PC-3 (cell line): ENCODE measurements around the gene PUM2. TPM values are rescaled to one million over a fixed set of nuclear protein-coding genes. Genes with fewer than 3 reads are reported as not detected.

Experiments
- ATAC-seq: fragments of 200-7000 bp; cut with Tn5 transposase; 2 replicates; pipeline ENCODE4 v1.9.1; 2020; ENCODE audit warnings: mild to moderate bottlenecking, moderate library complexity
- BruUV-seq: library from RNA; stranded (reverse); fragments of 400-500 nt; replicated peaks from 2 replicates; lab custom pipeline; 2021; lab: Mats Ljungman, UMichigan
- CTCF ChIA-PET: fragments of 300-600 bp; sonication (Branson Sonifier 250); formaldehyde crosslinking; loops from one replicate; lab custom pipeline; 2022; ENCODE audit warnings: antibody characterized with exemption; lab: Charles Lee
- POLR2A ChIA-PET: fragments of 300-600 bp; sonication (Branson Sonifier 250); formaldehyde crosslinking; loops from one replicate; lab custom pipeline; 2022; ENCODE audit warnings: antibody characterized with exemption; ENCODE audit not compliant: unreplicated experiment; lab: Charles Lee
- DNase-seq: peaks from one replicate; pipeline ENCODE4 v3.0.0-alpha.2; 2015
- H2AFZ ChIP-seq: fragments of 300-600 bp; sonication (generic); 2 replicates; pipeline ENCODE4 v1.6.0; 2016; ENCODE audit warnings: antibody characterized with exemption, low read length
- H3F3A ChIP-seq: fragments of 300-600 bp; sonication (generic); one replicate; pipeline ENCODE4 v1.6.0; 2017; ENCODE audit warnings: antibody characterized with exemption, low read length, control low read depth, mild to moderate bottlenecking; ENCODE audit not compliant: unreplicated experiment
- H3K27ac ChIP-seq: fragments of 300-600 bp; sonication (generic); 2 replicates; pipeline ENCODE4 v1.5.1; 2016; ENCODE audit warnings: mild to moderate bottlenecking, low read length
- H3K27me3 ChIP-seq: fragments of 300-600 bp; sonication (generic); 2 replicates; pipeline ENCODE4 v1.6.1; 2016; ENCODE audit warnings: low read length, mixed read lengths
- H3K36me3 ChIP-seq: fragments of 300-600 bp; sonication (generic); 2 replicates; pipeline ENCODE4 v1.6.1; 2016; ENCODE audit warnings: low read depth, mixed run types, low read length, mixed read lengths
- H3K4me1 ChIP-seq: fragments of 300-600 bp; sonication (generic); 2 replicates; pipeline ENCODE4 v1.5.1; 2016; ENCODE audit warnings: low read length; ENCODE audit not compliant: insufficient read depth
- H3K4me2 ChIP-seq: fragments of 300-600 bp; sonication (generic); 2 replicates; pipeline ENCODE4 v1.6.0; 2016; ENCODE audit warnings: low read length
- H3K4me3 ChIP-seq: fragments of 300-600 bp; sonication (generic); 2 replicates; pipeline ENCODE4 v1.5.1; 2016; ENCODE audit warnings: mild to moderate bottlenecking, low read length, mixed read lengths
- H3K79me2 ChIP-seq: fragments of 300-600 bp; sonication (generic); 2 replicates; pipeline ENCODE4 v1.6.1; 2017; ENCODE audit warnings: low read length, mixed read lengths
- H3K9ac ChIP-seq: fragments of 300-600 bp; sonication (generic); 2 replicates; pipeline ENCODE4 v1.6.0; 2016; ENCODE audit warnings: mild to moderate bottlenecking, low read length
- H3K9me2 ChIP-seq: fragments of 300-600 bp; sonication (generic); replicated peaks from 2 replicates; pipeline ENCODE4 v1.6.1; 2016; ENCODE audit warnings: mixed run types, low read length, mixed read lengths
- H3K9me3 ChIP-seq: fragments of 300-600 bp; sonication (generic); 2 replicates; pipeline ENCODE4 v1.6.1; 2016; ENCODE audit warnings: low read length, mixed read lengths
- H4K20me1 ChIP-seq: fragments of 300-600 bp; sonication (generic); 2 replicates; pipeline ENCODE4 v1.6.1; 2016; ENCODE audit warnings: low read length, mixed read lengths
- EZH2 ChIP-seq: fragments of 300-600 bp; sonication (generic); IDR thresholded peaks from one replicate; pipeline ENCODE4 v1.6.1; 2017; ENCODE audit warnings: antibody characterized with exemption, mild to moderate bottlenecking, low read length; ENCODE audit not compliant: unreplicated experiment
- EZH2phosphoT487 ChIP-seq: fragments of 300-600 bp; sonication (generic); IDR thresholded peaks from 2 replicates; pipeline ENCODE4 v1.6.1; 2018; ENCODE audit warnings: mild to moderate bottlenecking, antibody characterized with exemption, low read length, borderline replicate concordance
- intact Hi-C: fragments of 100-400 bp; cut with micrococcal nuclease; formaldehyde crosslinking; loops from 2 replicates; pipeline ENCODE4 v1.9.0; 2023
- total RNA-seq: library from RNA; depleted of rRNA; stranded (reverse); fragments of >200 nt; gene quantifications from 2 replicates; pipeline ENCODE4 v1.2.3, GENCODE V29; 2014
- TF ChIP-seq, protein P1 (sequence below): fragments of 300-600 bp; sonication (generic); conservative IDR thresholded peaks from 2 replicates; pipeline ENCODE4 v1.5.1; 2017; ENCODE audit warnings: antibody characterized with exemption, low read depth, mild to moderate bottlenecking, low read length

PUM2 gene
- total RNA-seq, 1 experiment from 2014 or later: 14.9 TPM

DNA sequence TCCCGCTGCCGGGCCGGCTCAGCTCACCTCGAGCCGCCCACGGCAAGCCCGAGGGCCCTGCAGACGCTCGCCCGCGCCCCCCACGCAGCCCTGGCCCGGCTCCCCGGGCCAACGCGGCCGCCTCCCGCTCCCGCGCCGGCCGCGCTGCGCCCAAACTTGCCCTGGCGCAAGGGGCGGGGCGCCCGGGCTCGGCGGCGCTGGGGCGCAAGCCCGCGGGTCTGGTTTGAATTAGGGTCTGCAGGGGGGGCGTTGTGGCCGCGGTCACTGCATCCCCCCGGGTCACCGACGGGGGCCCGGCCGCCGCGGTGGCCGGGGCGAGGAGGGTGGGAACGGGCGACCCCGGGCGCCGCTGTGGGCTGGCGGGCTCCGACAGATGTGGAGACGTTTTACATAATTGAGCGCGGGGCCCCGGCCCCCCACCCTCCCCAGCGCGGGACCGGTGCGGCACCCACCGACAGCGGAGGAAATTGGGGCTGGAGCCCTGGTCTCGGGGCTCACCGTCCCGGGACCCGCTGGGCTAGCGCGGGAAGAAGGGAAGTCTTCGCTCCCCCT is 126.4 kb downstream of the PUM2 start:
- TF ChIP-seq EZH2 (no peak), EZH2phosphoT487 (no peak)
- TF ChIP-seq, protein P1, sequence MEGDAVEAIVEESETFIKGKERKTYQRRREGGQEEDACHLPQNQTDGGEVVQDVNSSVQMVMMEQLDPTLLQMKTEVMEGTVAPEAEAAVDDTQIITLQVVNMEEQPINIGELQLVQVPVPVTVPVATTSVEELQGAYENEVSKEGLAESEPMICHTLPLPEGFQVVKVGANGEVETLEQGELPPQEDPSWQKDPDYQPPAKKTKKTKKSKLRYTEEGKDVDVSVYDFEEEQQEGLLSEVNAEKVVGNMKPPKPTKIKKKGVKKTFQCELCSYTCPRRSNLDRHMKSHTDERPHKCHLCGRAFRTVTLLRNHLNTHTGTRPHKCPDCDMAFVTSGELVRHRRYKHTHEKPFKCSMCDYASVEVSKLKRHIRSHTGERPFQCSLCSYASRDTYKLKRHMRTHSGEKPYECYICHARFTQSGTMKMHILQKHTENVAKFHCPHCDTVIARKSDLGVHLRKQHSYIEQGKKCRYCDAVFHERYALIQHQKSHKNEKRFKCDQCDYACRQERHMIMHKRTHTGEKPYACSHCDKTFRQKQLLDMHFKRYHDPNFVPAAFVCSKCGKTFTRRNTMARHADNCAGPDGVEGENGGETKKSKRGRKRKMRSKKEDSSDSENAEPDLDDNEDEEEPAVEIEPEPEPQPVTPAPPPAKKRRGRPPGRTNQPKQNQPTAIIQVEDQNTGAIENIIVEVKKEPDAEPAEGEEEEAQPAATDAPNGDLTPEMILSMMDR: no peak
- intact Hi-C loops: loop anchor here (2.0 kb wide), 2 partner anchors 41 to 117 kb away; no protein-coding TSS in a partner anchor
- peak overlapping the region; percentile 55 for H2AFZ ChIP-seq
- BruUV-seq: no TSS peak
- CTCF ChIA-PET: interaction anchor here (0.5 to 2.4 kb wide), 6 partner anchors 12 to 269 kb away, joined by 3 to 14 read pairs (median 6); no protein-coding TSS in a partner anchor
- H3K27me3 ChIP-seq: no peaks in the 10 kb centered on the region
- POLR2A ChIA-PET: no interaction called here
- H3K36me3 ChIP-seq: peaks cover 17% of the 10 kb centered on the region
- H3K4me2 ChIP-seq: peak overlapping the region; percentile 86
- H3K4me1 ChIP-seq: peaks cover 36% of the 10 kb centered on the region
- ATAC-seq (peak; percentile 4; the same call in 1 of the 2 replicates), DNase-seq (no peak)
- H3K27ac ChIP-seq: peak overlapping the region; percentile 73
- peak overlapping the region; percentile 89 for H3K9ac ChIP-seq
- H3K9me2 ChIP-seq: no peaks in the 10 kb centered on the region
- H3K4me3 ChIP-seq: peak overlapping the region; percentile 78
- H4K20me1 ChIP-seq: peaks cover 38% of the 10 kb centered on the region
- H3F3A ChIP-seq: no peaks in the 10 kb centered on the region
- peaks cover 57% of the 10 kb centered on the region for H3K79me2 ChIP-seq
- no peaks in the 10 kb centered on the region for H3K9me3 ChIP-seq

- ATAC-seq (peak; percentile 8), DNase-seq (peak; percentile 33)
- peak overlapping the region; percentile 78 for H3K4me3 ChIP-seq
- H3K9ac ChIP-seq: peak overlapping the region; percentile 89
- H3K9me2 ChIP-seq: no peaks in the 10 kb centered on the region
- peaks cover 40% of the 10 kb centered on the region for H3K4me1 ChIP-seq
- H3K4me2 ChIP-seq: peak overlapping the region; percentile 86
- H3K79me2 ChIP-seq: peaks cover 63% of the 10 kb centered on the region
- H2AFZ ChIP-seq: peak overlapping the region; percentile 34; the same call in 1 of the 2 replicates
- no peaks in the 10 kb centered on the region for H3K27me3 ChIP-seq
- H3K27ac ChIP-seq: peak overlapping the region; percentile 73
- no TSS peak for BruUV-seq
- H3K9me3 ChIP-seq: no peaks in the 10 kb centered on the region
- CTCF ChIA-PET: interaction anchor here (0.7 to 0.9 kb wide), 2 partner anchors 9 to 67 kb away, joined by 3 read pairs; no protein-coding TSS in a partner anchor
- POLR2A ChIA-PET: no interaction called here
- no peak for TF ChIP-seq EZH2phosphoT487
- TF ChIP-seq EZH2: no peak
- TF ChIP-seq, protein P1: no peak
- H4K20me1 ChIP-seq: peaks cover 41% of the 10 kb centered on the region
- H3F3A ChIP-seq: no peaks in the 10 kb centered on the region
- intact Hi-C loops: loop anchor here (2.0 kb wide), 2 partner anchors 41 to 117 kb away; no protein-coding TSS in a partner anchor
- H3K36me3 ChIP-seq: peaks cover 17% of the 10 kb centered on the region
Observed at GRCh38 chr2:20223407-20224163, 127.1 kb downstream of the PUM2 start.
